WTC11 (cell line): ENCODE measurements around the gene ATP13A1. TPM values are rescaled to one million over a fixed set of nuclear protein-coding genes. Genes with fewer than 3 reads are reported as not detected.

Experiments
- ATAC-seq: fragments of 200-7000 bp; cut with Tn5 transposase; 2 replicates; pipeline ENCODE4 v1.10.0; 2021; ENCODE audit warnings: mild to moderate bottlenecking, moderate library complexity
- CTCF ChIA-PET: fragments of 300-600 bp; sonication (Branson Sonifier 250); formaldehyde crosslinking; loops from one replicate; lab custom pipeline; 2021; ENCODE audit warnings: antibody characterized with exemption; lab: Charles Lee
- POLR2A ChIA-PET: fragments of 350-600 bp; sonication (Branson Sonifier 250); formaldehyde crosslinking; loops from one replicate; lab custom pipeline; 2021; ENCODE audit warnings: antibody characterized with exemption; lab: Charles Lee
- DNase-seq: peaks from one replicate; pipeline ENCODE4 v3.0.0; 2021; ENCODE audit warnings: low spot score
- H3K27ac Mint-ChIP-seq: 2 replicates; pipeline ENCODE4 v1.8.0; 2021; ENCODE audit warnings: mixed read lengths
- H3K27me3 Mint-ChIP-seq: 2 replicates; pipeline ENCODE4 v1.8.0; 2021; ENCODE audit warnings: low read depth, mild to moderate bottlenecking, moderate library complexity, mixed read lengths
- H3K36me3 Mint-ChIP-seq: 2 replicates; pipeline ENCODE4 v1.8.0; 2021; ENCODE audit warnings: mixed read lengths
- H3K4me1 Mint-ChIP-seq: 2 replicates; pipeline ENCODE4 v1.8.0; 2022; ENCODE audit warnings: mixed read lengths
- H3K4me3 Mint-ChIP-seq: 2 replicates; pipeline ENCODE4 v1.8.0; 2021; ENCODE audit warnings: mild to moderate bottlenecking, moderate library complexity, mixed read lengths
- H3K9me3 Mint-ChIP-seq: 2 replicates; pipeline ENCODE4 v1.8.0; 2021; ENCODE audit warnings: mixed read lengths
- ATF1 ChIP-seq: sonication (generic); formaldehyde crosslinking; IDR thresholded peaks from 2 replicates; pipeline ENCODE4 v1.8.1; 2023; ENCODE audit warnings: mild to moderate bottlenecking, moderate library complexity, missing genetic modification reagents
- CREB1 ChIP-seq: sonication (generic); formaldehyde crosslinking; IDR thresholded peaks from 2 replicates; pipeline ENCODE4 v1.8.0; 2023; ENCODE audit warnings: mild to moderate bottlenecking, missing genetic modification reagents
- CREM ChIP-seq: sonication (generic); formaldehyde crosslinking; IDR thresholded peaks from 2 replicates; pipeline ENCODE4 v1.8.1; 2022; ENCODE audit warnings: mild to moderate bottlenecking, missing genetic modification reagents, moderate library complexity
- FOXJ3 ChIP-seq: sonication (generic); formaldehyde crosslinking; IDR thresholded peaks from 2 replicates; pipeline ENCODE4 v1.9.0; 2021; ENCODE audit warnings: missing genetic modification reagents, mild to moderate bottlenecking, borderline replicate concordance
- FOXP1 ChIP-seq: sonication (generic); formaldehyde crosslinking; IDR thresholded peaks from 2 replicates; pipeline ENCODE4 v1.8.0; 2022; ENCODE audit warnings: missing genetic modification reagents, mild to moderate bottlenecking, moderate library complexity, borderline replicate concordance
- GRHL2 ChIP-seq: fragments of 250-450 bp; sonication (Bioruptor Pico); IDR thresholded peaks from 2 replicates; pipeline ENCODE4 v1.8.0; 2022; ENCODE audit warnings: mild to moderate bottlenecking, moderate library complexity; ENCODE audit not compliant: insufficient replicate concordance, severe bottlenecking
- GTF2I ChIP-seq: fragments of 250-450 bp; sonication (Bioruptor Pico); conservative IDR thresholded peaks from 2 replicates; pipeline ENCODE4 v1.4.0; 2021; ENCODE audit warnings: mild to moderate bottlenecking
- IRF2 ChIP-seq: sonication (generic); formaldehyde crosslinking; IDR thresholded peaks from 2 replicates; pipeline ENCODE4 v1.8.0; 2022; ENCODE audit warnings: low read depth, missing genetic modification reagents, borderline replicate concordance
- KAT7 ChIP-seq: sonication (generic); formaldehyde crosslinking; IDR thresholded peaks from 2 replicates; pipeline ENCODE4 v1.8.1; 2023; ENCODE audit warnings: missing genetic modification reagents, mild to moderate bottlenecking, borderline replicate concordance
- NR3C1 ChIP-seq: sonication (generic); formaldehyde crosslinking; conservative IDR thresholded peaks from 2 replicates; pipeline ENCODE4 v1.8.1; 2023; ENCODE audit warnings: low read depth, mild to moderate bottlenecking, missing genetic modification reagents
- OVOL2 ChIP-seq: fragments of 250-450 bp; sonication (Bioruptor Pico); IDR thresholded peaks from 2 replicates; pipeline ENCODE4 v1.9.0; 2021; ENCODE audit warnings: mild to moderate bottlenecking, borderline replicate concordance
- PRRX2 ChIP-seq: fragments of 250-450 bp; sonication (Bioruptor Pico); IDR thresholded peaks from 2 replicates; pipeline ENCODE4 v1.8.0; 2021; ENCODE audit warnings: mild to moderate bottlenecking
- SMAD4 ChIP-seq: sonication (generic); formaldehyde crosslinking; IDR thresholded peaks from 2 replicates; pipeline ENCODE4 v1.8.0; 2022; ENCODE audit warnings: mild to moderate bottlenecking, missing genetic modification reagents
- SOX15 ChIP-seq: fragments of 250-450 bp; sonication (Bioruptor Pico); IDR thresholded peaks from 2 replicates; pipeline ENCODE4 v1.9.0; 2021; ENCODE audit warnings: mild to moderate bottlenecking
- TP53 ChIP-seq: sonication (generic); formaldehyde crosslinking; IDR thresholded peaks from 2 replicates; pipeline ENCODE4 v1.8.1; 2023; ENCODE audit warnings: mild to moderate bottlenecking, missing genetic modification reagents
- ZNF121 ChIP-seq: sonication (generic); formaldehyde crosslinking; IDR thresholded peaks from 2 replicates; pipeline ENCODE4 v1.8.0; 2023; ENCODE audit warnings: missing genetic modification reagents
- ZNF138 ChIP-seq: sonication (generic); formaldehyde crosslinking; conservative IDR thresholded peaks from 2 replicates; pipeline ENCODE4 v1.8.1; 2022; ENCODE audit warnings: mild to moderate bottlenecking, moderate library complexity, missing genetic modification reagents
- ZNF396 ChIP-seq: fragments of 250-450 bp; sonication (Bioruptor Pico); IDR thresholded peaks from 2 replicates; pipeline ENCODE4 v1.8.0; 2021; ENCODE audit warnings: mild to moderate bottlenecking, moderate library complexity, borderline replicate concordance
- total RNA-seq: library from RNA; stranded (reverse); gene quantifications from 3 replicates; pipeline ENCODE4 v1.2.3, GENCODE V29; 2021
- TF ChIP-seq, protein P1 (sequence below): sonication (generic); formaldehyde crosslinking; IDR thresholded peaks from 2 replicates; pipeline ENCODE4 v1.8.0; 2023; ENCODE audit warnings: missing genetic modification reagents, mild to moderate bottlenecking, borderline replicate concordance
- TF ChIP-seq, protein P2 (sequence below): fragments of 250-450 bp; sonication (Bioruptor Pico); IDR thresholded peaks from 2 replicates; pipeline ENCODE4 v1.9.0; 2021; ENCODE audit warnings: mild to moderate bottlenecking, borderline replicate concordance
- TF ChIP-seq, protein P3 (sequence below): fragments of 250-450 bp; sonication (Bioruptor Pico); IDR thresholded peaks from 2 replicates; pipeline ENCODE4 v1.8.0; 2021; ENCODE audit warnings: mild to moderate bottlenecking
- TF ChIP-seq, protein P4 (sequence below): sonication (generic); formaldehyde crosslinking; IDR thresholded peaks from 2 replicates; pipeline ENCODE4 v1.8.1; 2022; ENCODE audit warnings: low read depth, mild to moderate bottlenecking, moderate library complexity, missing genetic modification reagents, borderline replicate concordance

The ATP13A1 gene
- total RNA-seq, 1 experiment from 2014 or later: 82.6 TPM

DNA sequence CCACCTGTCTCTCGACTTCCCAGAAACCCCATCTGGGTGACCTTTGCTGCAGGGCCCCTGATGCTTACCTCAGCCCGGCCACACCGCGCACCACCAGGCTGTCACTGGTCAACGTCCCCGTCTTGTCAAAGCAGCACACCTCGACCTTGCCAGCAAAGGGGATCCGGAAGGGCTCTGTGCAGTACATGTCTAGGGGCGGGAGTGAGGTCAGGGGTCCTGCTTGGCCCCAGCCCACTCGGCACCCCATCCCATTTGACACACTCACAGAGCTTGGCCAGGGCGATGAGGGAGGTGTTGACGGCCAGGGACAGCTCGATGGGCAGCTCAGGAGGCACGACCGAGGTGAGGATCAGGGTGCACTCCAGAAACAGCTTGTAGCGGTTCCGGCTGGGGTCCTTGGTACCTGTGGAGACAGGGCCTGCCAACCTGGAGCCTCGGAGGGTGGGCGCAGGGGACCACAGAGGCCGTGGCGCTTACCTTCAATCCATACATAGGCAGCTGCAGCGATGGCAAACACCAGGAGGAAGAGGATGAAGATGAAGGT is 8.4 kb downstream of the ATP13A1 start:
- ChIA-PET POLR2A (no interaction called here), CTCF (no interaction called here)
- no peak for DNase-seq
- TF ChIP-seq FOXJ3 (CRISPR knock-in tag) (no peak), NR3C1 (CRISPR knock-in tag) (no peak), PRRX2 (CRISPR knock-in tag) (no peak), SMAD4 (CRISPR knock-in tag) (no peak), ZNF121 (no peak), IRF2 (CRISPR knock-in tag) (no peak)
- TF ChIP-seq, protein P1, sequence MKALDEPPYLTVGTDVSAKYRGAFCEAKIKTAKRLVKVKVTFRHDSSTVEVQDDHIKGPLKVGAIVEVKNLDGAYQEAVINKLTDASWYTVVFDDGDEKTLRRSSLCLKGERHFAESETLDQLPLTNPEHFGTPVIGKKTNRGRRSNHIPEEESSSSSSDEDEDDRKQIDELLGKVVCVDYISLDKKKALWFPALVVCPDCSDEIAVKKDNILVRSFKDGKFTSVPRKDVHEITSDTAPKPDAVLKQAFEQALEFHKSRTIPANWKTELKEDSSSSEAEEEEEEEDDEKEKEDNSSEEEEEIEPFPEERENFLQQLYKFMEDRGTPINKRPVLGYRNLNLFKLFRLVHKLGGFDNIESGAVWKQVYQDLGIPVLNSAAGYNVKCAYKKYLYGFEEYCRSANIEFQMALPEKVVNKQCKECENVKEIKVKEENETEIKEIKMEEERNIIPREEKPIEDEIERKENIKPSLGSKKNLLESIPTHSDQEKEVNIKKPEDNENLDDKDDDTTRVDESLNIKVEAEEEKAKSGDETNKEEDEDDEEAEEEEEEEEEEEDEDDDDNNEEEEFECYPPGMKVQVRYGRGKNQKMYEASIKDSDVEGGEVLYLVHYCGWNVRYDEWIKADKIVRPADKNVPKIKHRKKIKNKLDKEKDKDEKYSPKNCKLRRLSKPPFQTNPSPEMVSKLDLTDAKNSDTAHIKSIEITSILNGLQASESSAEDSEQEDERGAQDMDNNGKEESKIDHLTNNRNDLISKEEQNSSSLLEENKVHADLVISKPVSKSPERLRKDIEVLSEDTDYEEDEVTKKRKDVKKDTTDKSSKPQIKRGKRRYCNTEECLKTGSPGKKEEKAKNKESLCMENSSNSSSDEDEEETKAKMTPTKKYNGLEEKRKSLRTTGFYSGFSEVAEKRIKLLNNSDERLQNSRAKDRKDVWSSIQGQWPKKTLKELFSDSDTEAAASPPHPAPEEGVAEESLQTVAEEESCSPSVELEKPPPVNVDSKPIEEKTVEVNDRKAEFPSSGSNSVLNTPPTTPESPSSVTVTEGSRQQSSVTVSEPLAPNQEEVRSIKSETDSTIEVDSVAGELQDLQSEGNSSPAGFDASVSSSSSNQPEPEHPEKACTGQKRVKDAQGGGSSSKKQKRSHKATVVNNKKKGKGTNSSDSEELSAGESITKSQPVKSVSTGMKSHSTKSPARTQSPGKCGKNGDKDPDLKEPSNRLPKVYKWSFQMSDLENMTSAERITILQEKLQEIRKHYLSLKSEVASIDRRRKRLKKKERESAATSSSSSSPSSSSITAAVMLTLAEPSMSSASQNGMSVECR (CRISPR knock-in tag): no peak
- TF ChIP-seq, protein P2, sequence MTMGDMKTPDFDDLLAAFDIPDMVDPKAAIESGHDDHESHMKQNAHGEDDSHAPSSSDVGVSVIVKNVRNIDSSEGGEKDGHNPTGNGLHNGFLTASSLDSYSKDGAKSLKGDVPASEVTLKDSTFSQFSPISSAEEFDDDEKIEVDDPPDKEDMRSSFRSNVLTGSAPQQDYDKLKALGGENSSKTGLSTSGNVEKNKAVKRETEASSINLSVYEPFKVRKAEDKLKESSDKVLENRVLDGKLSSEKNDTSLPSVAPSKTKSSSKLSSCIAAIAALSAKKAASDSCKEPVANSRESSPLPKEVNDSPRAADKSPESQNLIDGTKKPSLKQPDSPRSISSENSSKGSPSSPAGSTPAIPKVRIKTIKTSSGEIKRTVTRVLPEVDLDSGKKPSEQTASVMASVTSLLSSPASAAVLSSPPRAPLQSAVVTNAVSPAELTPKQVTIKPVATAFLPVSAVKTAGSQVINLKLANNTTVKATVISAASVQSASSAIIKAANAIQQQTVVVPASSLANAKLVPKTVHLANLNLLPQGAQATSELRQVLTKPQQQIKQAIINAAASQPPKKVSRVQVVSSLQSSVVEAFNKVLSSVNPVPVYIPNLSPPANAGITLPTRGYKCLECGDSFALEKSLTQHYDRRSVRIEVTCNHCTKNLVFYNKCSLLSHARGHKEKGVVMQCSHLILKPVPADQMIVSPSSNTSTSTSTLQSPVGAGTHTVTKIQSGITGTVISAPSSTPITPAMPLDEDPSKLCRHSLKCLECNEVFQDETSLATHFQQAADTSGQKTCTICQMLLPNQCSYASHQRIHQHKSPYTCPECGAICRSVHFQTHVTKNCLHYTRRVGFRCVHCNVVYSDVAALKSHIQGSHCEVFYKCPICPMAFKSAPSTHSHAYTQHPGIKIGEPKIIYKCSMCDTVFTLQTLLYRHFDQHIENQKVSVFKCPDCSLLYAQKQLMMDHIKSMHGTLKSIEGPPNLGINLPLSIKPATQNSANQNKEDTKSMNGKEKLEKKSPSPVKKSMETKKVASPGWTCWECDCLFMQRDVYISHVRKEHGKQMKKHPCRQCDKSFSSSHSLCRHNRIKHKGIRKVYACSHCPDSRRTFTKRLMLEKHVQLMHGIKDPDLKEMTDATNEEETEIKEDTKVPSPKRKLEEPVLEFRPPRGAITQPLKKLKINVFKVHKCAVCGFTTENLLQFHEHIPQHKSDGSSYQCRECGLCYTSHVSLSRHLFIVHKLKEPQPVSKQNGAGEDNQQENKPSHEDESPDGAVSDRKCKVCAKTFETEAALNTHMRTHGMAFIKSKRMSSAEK: no peak
- Mint-ChIP-seq H3K36me3 (peaks cover 75% of the 10 kb centered on the region), H3K4me1 (no peaks in the 10 kb centered on the region), H3K27me3 (no peaks in the 10 kb centered on the region), H3K27ac (no peak overlapping the region), H3K4me3 (no peak overlapping the region), H3K9me3 (no peaks in the 10 kb centered on the region)
- no peak for ATAC-seq

DNA sequence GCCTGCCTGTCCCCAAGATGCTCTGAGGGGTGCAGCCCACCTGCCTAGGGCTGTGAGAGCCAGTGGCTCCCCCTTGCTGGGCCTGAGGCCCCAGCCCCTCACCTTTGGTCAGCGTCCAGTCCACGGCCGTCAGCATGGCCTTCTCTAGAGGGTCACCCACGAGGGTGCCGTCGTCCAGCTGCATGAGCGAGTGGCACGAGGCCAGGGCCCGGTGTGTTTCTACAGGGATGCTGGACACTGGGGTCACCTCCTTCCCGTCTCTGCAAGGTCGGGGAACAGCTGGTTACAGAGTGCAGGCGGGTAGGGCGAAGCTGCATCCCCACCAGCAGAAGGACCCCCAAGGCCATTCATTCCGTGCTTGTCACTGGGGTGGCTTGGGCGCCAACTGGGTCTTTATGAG is 9.0 kb downstream of the ATP13A1 start:
- CTCF ChIA-PET: no interaction called here
- H3K4me3 Mint-ChIP-seq: no peak overlapping the region
- no peaks in the 10 kb centered on the region for H3K27me3 Mint-ChIP-seq
- ATAC-seq: no peak
- TF ChIP-seq ZNF138: no peak
- TF ChIP-seq ATF1 (CRISPR knock-in tag): no peak
- TF ChIP-seq FOXJ3 (CRISPR knock-in tag): no peak
- no peak for TF ChIP-seq KAT7 (CRISPR knock-in tag)
- TF ChIP-seq IRF2 (CRISPR knock-in tag): no peak
- TF ChIP-seq CREB1: no peak
- no peak for TF ChIP-seq GRHL2 (CRISPR knock-in tag)
- no peak for TF ChIP-seq ZNF396
- TF ChIP-seq OVOL2 (CRISPR knock-in tag): no peak
- no peak for TF ChIP-seq TP53 (CRISPR knock-in tag)
- no peak for TF ChIP-seq CREM (CRISPR knock-in tag)
- TF ChIP-seq, protein P3, sequence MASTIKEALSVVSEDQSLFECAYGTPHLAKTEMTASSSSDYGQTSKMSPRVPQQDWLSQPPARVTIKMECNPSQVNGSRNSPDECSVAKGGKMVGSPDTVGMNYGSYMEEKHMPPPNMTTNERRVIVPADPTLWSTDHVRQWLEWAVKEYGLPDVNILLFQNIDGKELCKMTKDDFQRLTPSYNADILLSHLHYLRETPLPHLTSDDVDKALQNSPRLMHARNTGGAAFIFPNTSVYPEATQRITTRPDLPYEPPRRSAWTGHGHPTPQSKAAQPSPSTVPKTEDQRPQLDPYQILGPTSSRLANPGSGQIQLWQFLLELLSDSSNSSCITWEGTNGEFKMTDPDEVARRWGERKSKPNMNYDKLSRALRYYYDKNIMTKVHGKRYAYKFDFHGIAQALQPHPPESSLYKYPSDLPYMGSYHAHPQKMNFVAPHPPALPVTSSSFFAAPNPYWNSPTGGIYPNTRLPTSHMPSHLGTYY (CRISPR knock-in tag): no peak
- TF ChIP-seq SOX15: no peak
- no peak for TF ChIP-seq GTF2I
- TF ChIP-seq FOXP1 (CRISPR knock-in tag): no peak
- TF ChIP-seq, protein P4, sequence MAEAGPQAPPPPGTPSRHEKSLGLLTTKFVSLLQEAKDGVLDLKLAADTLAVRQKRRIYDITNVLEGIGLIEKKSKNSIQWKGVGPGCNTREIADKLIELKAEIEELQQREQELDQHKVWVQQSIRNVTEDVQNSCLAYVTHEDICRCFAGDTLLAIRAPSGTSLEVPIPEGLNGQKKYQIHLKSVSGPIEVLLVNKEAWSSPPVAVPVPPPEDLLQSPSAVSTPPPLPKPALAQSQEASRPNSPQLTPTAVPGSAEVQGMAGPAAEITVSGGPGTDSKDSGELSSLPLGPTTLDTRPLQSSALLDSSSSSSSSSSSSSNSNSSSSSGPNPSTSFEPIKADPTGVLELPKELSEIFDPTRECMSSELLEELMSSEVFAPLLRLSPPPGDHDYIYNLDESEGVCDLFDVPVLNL (CRISPR knock-in tag): no peak
- no peaks in the 10 kb centered on the region for H3K9me3 Mint-ChIP-seq
- POLR2A ChIA-PET: interaction anchor here (1.6 kb wide), 1 partner anchor 26 kb away, joined by 3 read pairs; the partner anchor contains the start of gene LPAR2
- no peak for DNase-seq
- peaks cover 71% of the 10 kb centered on the region for H3K36me3 Mint-ChIP-seq
- no peaks in the 10 kb centered on the region for H3K4me1 Mint-ChIP-seq
- H3K27ac Mint-ChIP-seq: no peak overlapping the region
